SK-N-MC (cell line): ENCODE measurements around the gene WDR48.

Source experiments
- DNase-seq: peaks from one replicate; pipeline ENCODE4 v3.0.0-alpha.2; 2011; ENCODE audit warnings: low read depth, low spot score
- H3K27ac ChIP-seq: fragments of 200-600 bp; sonication (generic); 2 replicates; pipeline ENCODE4 v1.5.1; 2016; ENCODE audit warnings: mixed run types
- H3K36me3 ChIP-seq: fragments of 200-600 bp; sonication (generic); 2 replicates; pipeline ENCODE4 v1.6.1; 2017; ENCODE audit warnings: antibody characterized with exemption, low read length, mixed read lengths; ENCODE audit not compliant: insufficient read depth
- H3K4me3 ChIP-seq: fragments of 200-600 bp; sonication (generic); 2 replicates; pipeline ENCODE4 v1.5.1; 2016
- H3K9ac ChIP-seq: fragments of 200-600 bp; sonication (generic); 2 replicates; pipeline ENCODE4 v1.8.0; 2017; ENCODE audit warnings: mixed run types, mixed read lengths; ENCODE audit not compliant: insufficient read length
- H3K9me3 ChIP-seq: fragments of 200-600 bp; sonication (generic); 2 replicates; pipeline ENCODE4 v1.6.1; 2017; ENCODE audit warnings: low read depth, mild to moderate bottlenecking, antibody characterized with exemption, low read length, moderate library complexity, mixed read lengths
- EZH2 ChIP-seq: fragments of 200-600 bp; sonication (generic); IDR thresholded peaks from one replicate; pipeline ENCODE4 v1.6.1; 2017; ENCODE audit warnings: antibody characterized with exemption
- FOXP2 ChIP-seq: optimal IDR thresholded peaks from 2 replicates; pipeline ENCODE3; 2011; ENCODE audit warnings: mild to moderate bottlenecking, moderate library complexity; ENCODE audit not compliant: insufficient read depth; ENCODE audit errors: extremely low read length, control extremely low read depth
- POLR2AphosphoS5 ChIP-seq: IDR thresholded peaks from 2 replicates; pipeline ENCODE4 v1.6.1; 2012; ENCODE audit warnings: mild to moderate bottlenecking, low read depth, low read length, borderline replicate concordance

Gene WDR48

DNA sequence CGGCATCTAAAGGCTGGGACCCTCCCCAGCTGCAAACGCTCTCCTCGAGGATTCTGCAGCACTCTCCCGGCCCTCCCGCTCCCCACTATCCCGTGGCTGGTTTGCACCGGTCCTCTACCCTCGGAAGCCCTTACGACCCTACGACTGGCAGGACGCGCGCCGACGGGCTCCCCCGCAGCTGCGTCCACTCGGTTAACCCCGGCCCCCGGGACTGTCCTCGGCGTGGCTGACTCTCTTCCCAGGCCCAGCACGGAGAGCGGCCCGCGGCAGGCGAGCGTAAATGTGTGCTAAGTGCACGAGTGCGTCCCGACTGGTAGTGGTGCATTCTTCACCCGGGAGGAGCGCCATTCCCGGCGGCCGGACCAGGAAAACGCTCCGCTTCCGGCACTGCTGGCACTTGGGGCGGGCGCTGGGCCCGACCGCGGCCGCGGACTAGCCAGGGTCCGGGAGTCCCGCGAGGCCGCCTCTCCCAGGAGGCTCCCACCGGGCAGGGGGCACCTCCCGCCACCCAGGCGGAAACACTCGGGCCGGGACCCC lies 55.1 kb downstream of the WDR48 start:
- Histone ChIP-seq H3K4me3 (peak overlapping the region; percentile 79), H3K9ac (peak overlapping the region; percentile 67), H3K36me3 (no peaks in the 10 kb centered on the region), H3K9me3 (no peaks in the 10 kb centered on the region), H3K27ac (no peak overlapping the region)
- DNase-seq: no peak
- TF ChIP-seq POLR2AphosphoS5 (no peak), FOXP2 (no peak), EZH2 (no peak)

DNA sequence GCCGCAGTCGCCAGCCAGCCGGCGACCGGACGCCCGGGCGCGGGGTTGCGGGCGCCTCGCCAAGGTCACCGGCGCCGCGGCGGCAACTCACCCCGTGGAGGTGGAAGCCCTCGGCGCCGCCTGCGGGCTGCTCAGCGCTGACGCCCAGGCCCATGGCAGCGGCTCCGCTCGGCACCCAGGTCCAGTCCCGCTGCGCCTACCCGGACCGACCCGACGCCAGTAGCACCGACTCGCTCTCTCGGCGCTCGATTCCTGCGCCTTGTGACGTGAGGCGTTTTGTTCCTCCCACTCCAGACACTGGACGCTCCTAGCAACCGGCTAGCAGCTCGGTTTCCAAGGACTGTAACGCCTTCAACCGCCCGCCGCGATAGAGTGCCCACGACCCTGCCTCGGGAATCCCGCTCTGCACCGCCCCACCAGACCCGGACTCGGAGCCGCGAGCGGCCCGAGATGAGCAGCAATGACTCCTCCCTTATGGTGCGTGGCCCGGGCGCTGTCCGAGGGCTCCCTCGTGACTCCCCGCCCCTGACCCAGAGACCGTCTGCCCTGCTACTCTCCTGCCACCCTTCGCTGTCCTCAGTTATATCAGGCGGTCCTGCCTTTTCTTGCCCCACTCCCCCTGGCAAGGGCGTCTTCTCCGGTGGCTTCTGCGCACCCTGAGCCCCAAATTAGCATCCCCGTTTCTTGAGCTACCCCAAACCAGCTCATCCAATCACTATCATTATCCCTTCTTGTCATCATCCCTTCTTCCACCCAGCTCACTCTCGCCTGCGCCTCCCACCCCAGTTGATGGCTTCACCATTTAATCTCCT lies 55.8 kb downstream of the WDR48 start, which contains the start of the genes GORASP1 and TTC21A:
Gene GORASP1, minus strand, starts transcription at position 240 of the 812 bp plus-strand sequence. Its CDS starts 86 bp downstream, at position 154.
Gene TTC21A, plus strand, starts transcription at position 293 of the 812 bp plus-strand sequence. Its CDS starts 158 bp downstream, at position 451.
- Histone ChIP-seq H3K9me3 (no peaks in the 10 kb centered on the region), H3K27ac (no peak within 1 kb of the TSS), H3K36me3 (no peaks in the 10 kb centered on the region), H3K4me3 (peak within 1 kb of the TSS; percentile 79), H3K9ac (peak within 1 kb of the TSS; percentile 67)
- no peak for DNase-seq
- TF ChIP-seq FOXP2 (no peak), EZH2 (no peak), POLR2AphosphoS5 (peak; percentile 61; the same call in 1 of the 2 replicates)

DNA sequence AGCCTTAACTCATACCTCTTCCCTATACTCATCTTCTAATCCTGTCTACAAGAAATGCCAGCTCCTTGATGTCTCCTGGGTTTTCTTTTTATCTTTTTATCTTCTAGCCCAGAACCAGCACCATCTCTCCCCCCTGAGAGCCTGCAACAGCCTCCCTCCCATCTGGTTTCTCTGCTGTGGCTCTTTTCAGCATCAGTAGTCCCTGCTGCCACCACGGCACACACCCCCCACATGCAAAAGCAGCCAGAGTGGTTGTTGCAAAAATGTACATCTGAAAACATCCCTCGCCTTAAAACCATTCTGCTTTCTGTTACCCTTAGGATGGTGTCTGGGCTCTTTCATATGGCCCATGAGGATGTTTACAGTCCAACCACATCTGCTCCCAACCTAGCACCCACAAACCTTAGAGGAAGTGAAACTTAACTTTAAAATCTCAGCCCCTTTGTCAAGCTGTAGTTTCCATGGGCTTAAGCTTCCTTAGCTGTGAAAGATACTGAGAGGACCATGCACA lies 56.4 kb downstream of the WDR48 start:
- no peak overlapping the region for H3K27ac ChIP-seq

DNA sequence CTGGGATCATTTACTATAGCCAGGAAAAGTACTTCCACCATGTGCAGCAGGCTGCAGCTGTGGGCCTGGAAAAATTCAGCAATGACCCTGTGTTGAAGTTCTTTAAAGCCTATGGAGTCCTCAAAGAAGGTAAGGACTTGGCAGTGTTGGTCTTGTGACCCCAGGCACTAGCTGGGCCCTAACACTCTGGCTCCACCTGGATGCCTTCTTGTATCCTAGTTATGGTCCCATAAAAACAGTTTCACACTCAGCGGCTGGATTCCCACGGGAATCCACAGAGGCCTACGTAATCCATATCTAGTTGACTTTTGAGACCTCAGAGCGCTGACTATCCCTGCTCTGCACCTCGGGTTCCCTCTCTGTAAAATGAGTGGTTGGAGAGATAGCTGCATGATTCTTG lies 57.3 kb downstream of the WDR48 start:
- Histone ChIP-seq H3K9me3 (no peaks in the 10 kb centered on the region), H3K36me3 (no peaks in the 10 kb centered on the region), H3K27ac (no peak overlapping the region), H3K4me3 (no peak overlapping the region), H3K9ac (no peak overlapping the region)
- DNase-seq: no peak
- TF ChIP-seq EZH2 (no peak), POLR2AphosphoS5 (no peak), FOXP2 (no peak)

More for the DNA sequence above, 56.4 kb downstream of the WDR48 start:
- TF ChIP-seq POLR2AphosphoS5 (no peak), EZH2 (no peak), FOXP2 (no peak)
- peak overlapping the region; percentile 79 for H3K4me3 ChIP-seq
- H3K36me3 ChIP-seq: no peaks in the 10 kb centered on the region
- DNase-seq: no peak
- no peaks in the 10 kb centered on the region for H3K9me3 ChIP-seq
- no peak overlapping the region for H3K9ac ChIP-seq

DNA sequence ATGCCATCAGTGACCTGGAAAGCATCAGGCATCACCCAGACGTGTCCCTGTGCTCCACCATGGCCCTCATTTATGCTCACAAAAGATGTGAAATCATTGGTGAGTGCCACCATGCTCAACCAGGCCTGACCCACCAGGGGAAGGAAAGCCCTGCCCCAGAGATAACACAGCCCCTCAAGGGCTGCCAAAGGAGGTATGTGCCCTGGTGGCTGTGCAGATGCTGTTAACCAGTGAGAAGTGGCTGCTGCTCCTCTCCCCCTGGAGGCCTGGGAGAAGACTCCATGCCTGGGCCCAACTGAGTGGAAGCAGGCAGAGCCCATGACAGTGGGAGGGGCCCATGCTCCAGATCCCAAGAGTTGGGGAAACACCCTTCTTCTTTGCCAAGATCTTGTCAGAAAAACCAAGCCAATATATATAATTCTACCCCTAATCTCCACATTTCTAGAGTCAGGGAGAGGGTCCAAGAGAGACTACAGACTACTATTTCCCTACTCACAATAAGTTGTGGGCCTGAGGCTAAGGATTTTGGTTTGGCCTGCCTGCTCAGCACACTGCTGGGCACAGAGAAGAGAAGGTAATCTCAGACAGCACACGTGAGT lies 58.3 kb downstream of the WDR48 start:
- no peak overlapping the region for H3K4me3 ChIP-seq
- TF ChIP-seq EZH2 (no peak), POLR2AphosphoS5 (no peak), FOXP2 (no peak)
- no peak overlapping the region for H3K9ac ChIP-seq
- H3K36me3 ChIP-seq: no peaks in the 10 kb centered on the region
- H3K9me3 ChIP-seq: no peaks in the 10 kb centered on the region
- no peak for DNase-seq
- no peak overlapping the region for H3K27ac ChIP-seq

DNA sequence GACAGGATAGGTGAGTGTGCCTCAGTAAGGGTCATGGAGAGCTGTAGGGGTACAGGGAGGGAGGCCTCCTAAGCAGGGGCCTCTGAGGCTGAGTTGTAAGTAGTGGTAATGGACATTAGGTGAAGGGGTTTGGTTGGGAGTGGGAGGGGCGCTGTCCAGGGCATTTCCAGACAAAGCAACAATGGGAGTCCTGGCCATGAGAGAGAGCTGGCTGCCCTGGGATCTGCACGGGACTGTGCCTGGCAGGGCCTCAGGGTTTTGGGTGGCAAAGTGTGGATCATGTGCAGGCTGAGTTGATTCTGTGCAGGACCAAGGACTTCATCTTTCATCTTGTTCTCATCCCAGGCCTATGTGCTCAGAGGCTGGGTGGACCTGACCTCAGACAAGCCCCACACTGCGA lies 60.3 kb downstream of the WDR48 start:
- Histone ChIP-seq H3K9me3 (no peaks in the 10 kb centered on the region), H3K36me3 (no peaks in the 10 kb centered on the region), H3K4me3 (no peak overlapping the region), H3K27ac (no peak overlapping the region), H3K9ac (no peak overlapping the region)
- TF ChIP-seq POLR2AphosphoS5 (no peak), EZH2 (no peak)
- DNase-seq: no peak

DNA sequence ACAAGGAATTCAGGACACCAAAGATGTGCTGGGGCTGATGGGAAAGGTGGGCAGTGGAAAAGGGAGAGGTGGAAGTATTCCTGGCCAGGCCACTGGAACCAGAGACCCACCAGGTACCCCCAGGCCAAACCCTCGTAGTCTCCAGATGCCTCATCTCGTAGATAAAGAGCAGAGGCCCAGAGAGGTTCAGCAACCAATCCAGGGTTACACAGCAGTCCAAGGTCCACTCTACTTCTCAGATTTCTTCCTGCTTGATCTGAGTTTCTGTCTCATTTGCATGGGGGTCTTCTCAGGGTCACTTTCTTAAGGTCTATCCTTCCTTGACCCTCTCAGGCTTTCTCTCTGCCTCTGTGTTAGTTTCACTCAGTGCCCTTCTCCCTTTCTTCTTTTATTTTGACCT lies 60.7 kb downstream of the WDR48 start:
- Histone ChIP-seq H3K9me3 (no peaks in the 10 kb centered on the region), H3K27ac (no peak overlapping the region), H3K36me3 (no peaks in the 10 kb centered on the region), H3K4me3 (no peak overlapping the region), H3K9ac (no peak overlapping the region)
- TF ChIP-seq FOXP2 (no peak), EZH2 (no peak), POLR2AphosphoS5 (no peak)
- DNase-seq: no peak

DNA sequence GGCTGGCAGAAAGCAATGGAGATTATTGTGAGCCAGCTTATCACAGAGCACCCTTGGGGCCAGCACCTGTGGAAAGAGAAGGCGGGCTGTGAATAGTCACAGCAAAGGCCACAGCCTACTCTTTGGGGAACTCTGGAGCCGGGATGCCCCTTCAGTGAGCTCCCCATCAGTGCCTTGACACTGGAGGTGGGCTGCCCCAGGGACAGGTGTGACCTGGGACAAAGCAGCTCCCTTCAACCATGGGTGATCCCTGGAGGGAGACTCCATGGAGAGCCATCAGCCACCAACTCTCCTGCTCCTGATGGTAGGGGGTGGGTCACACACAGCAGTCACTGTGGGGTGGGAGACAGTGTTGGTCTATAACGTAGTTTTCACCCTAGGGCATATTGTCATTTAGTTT lies 61.5 kb downstream of the WDR48 start:
- TF ChIP-seq EZH2 (no peak), FOXP2 (no peak)
- DNase-seq: no peak
- Histone ChIP-seq H3K27ac (no peak overlapping the region), H3K4me3 (no peak overlapping the region), H3K9ac (no peak overlapping the region), H3K9me3 (no peaks in the 10 kb centered on the region), H3K36me3 (no peaks in the 10 kb centered on the region)

DNA sequence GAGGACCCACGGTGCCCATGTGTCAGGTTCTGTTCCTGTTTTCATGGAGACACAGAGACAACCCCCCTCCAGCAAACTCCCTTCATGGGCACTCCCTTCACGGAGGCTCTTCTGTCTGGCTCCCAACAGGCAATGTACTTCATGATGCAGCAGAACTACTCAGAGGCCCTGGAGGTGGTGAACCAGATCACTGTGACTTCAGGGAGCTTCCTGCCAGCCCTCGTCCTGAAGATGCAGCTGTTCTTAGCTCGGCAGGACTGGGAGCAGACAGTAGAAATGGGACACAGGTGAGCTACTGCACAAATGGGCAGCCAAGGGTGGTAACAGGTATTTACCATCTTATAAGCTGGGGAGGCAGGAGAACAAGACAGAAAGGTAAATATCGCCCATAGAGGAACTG lies 62.6 kb downstream of the WDR48 start:
- Histone ChIP-seq H3K9me3 (no peaks in the 10 kb centered on the region), H3K27ac (no peak overlapping the region), H3K9ac (no peak overlapping the region), H3K4me3 (no peak overlapping the region), H3K36me3 (no peaks in the 10 kb centered on the region)
- no peak for TF ChIP-seq FOXP2
- no peak for TF ChIP-seq EZH2
- TF ChIP-seq POLR2AphosphoS5: no peak
- no peak for DNase-seq
